Transverse colon (tissue), 4 donors: Measurements from ENCODE around the gene OLIG1. TPM values are rescaled to one million over a fixed set of nuclear protein-coding genes. Genes with fewer than 3 reads are reported as not detected.

ENCODE experiments used
- DNase-seq: peaks from one replicate; pipeline ENCODE4 v3.0.0-alpha.2; 2019
- H3K27ac ChIP-seq, 4 donors: fragments of 200-600 bp; sonication (generic); 2 replicates each; pipeline ENCODE4 v1.5.1; 2016 to 2018; ENCODE audit warnings: inconsistent platforms in 4 of 4
- H3K27me3 ChIP-seq: fragments of 200-600 bp; sonication (generic); 2 replicates; pipeline ENCODE4 v1.5.1; 2017; ENCODE audit warnings: inconsistent platforms
- H3K36me3 ChIP-seq, 4 donors: fragments of 200-600 bp; sonication (generic); 2 replicates each; pipeline ENCODE4 v1.5.1; 2017 to 2019; ENCODE audit warnings: inconsistent platforms in 4 of 4
- H3K4me1 ChIP-seq, 4 donors: fragments of 200-600 bp; sonication (generic); 2 replicates each; pipeline ENCODE4 v1.5.1; 2017 to 2020; ENCODE audit warnings: inconsistent platforms in 4 of 4
- H3K4me3 ChIP-seq, 4 donors: fragments of 200-600 bp; sonication (generic); 1 replicate in 1 of 4; 2 replicates in 3 of 4; pipeline versions ENCODE4 v1.5.1 to v1.6.1; 2017 to 2019; ENCODE audit warnings: inconsistent platforms in 4 of 4
- H3K9me3 ChIP-seq, 2 donors: fragments of 200-600 bp; sonication (generic); 2 replicates each; pipeline ENCODE4 v1.5.1; 2017 to 2019; ENCODE audit warnings: inconsistent platforms in 2 of 2
- CTCF ChIP-seq, 5 experiments: fragments of 200-600 bp in 3 of 5; fragments of 450-650 bp in 2 of 5; sonication (generic) in 3 of 5; IDR thresholded peaks; 1 replicate in 2 of 5; 2 replicates in 3 of 5; pipeline ENCODE4 v1.5.1; 2016 to 2017; ENCODE audit warnings: antibody characterized with exemption in 5 of 5, inconsistent platforms in 3 of 5, mild to moderate bottlenecking in 2 of 5, moderate library complexity in 1 of 5
- EP300 ChIP-seq: sonication (generic); formaldehyde crosslinking; IDR thresholded peaks from one replicate; pipeline ENCODE4 v1.6.1; 2017; ENCODE audit warnings: antibody characterized with exemption, low read depth
- POLR2A ChIP-seq: fragments of 450-650 bp; IDR thresholded peaks from one replicate; pipeline ENCODE4 v1.6.1; 2016; ENCODE audit warnings: antibody characterized with exemption, mild to moderate bottlenecking, moderate library complexity
- POLR2AphosphoS5 ChIP-seq, 3 donors: sonication (generic); formaldehyde crosslinking; IDR thresholded peaks; one replicate each; pipeline ENCODE4 v1.6.1; 2016; ENCODE audit warnings: antibody characterized with exemption in 3 of 3
- WGBS, 2 donors: methylation state at CpG; one replicate each; pipeline ENCODE4 v1.1.5; 2018; ENCODE audit warnings: low coverage in 1 of 2; 5-methylcytosine and 5-hydroxymethylcytosine counted together
- in situ Hi-C, 4 donors: fragments of 200-750 bp; cut with MboI; loops; one replicate each; pipeline versions ENCODE4 v1.15.0 to v1.15.1; 2017; ENCODE audit warnings: low sequenced_read_pairs in 3 of 4, low pct_ligation_motif_present in 1 of 4, low pct_unique_long_range_greater_than_20kb in 1 of 4
- intact Hi-C: fragments of 100-400 bp; cut with DNase I; formaldehyde crosslinking; loops from one replicate; pipeline ENCODE4 v1.15.1; 2023; ENCODE audit warnings: low total_unique reads
- total RNA-seq, 4 donors: library from RNA; depleted of rRNA; stranded (reverse); fragments of >200 nt; gene quantifications; one replicate each; pipeline ENCODE4 v1.1.0, GENCODE V29; 2016

Gene OLIG1
- total RNA-seq, 4 donors from 2014 or later: not detected

GRCh38 chr21:33029975-33030461, 39.9 kb upstream of the OLIG1 start:
- Histone ChIP-seq H3K4me1 (peaks cover 0 to 35% (median 12%) of the 10 kb centered on the region in 4 donors), H3K4me3 (no peak overlapping the region), H3K27me3 (peaks cover 100% of the 10 kb centered on the region), H3K27ac (no peak overlapping the region), H3K9me3 (no peaks in the 10 kb centered on the region), H3K36me3 (no peaks in the 10 kb centered on the region)
- DNase-seq: no peak
- WGBS, 2 donors: 52 to 54% methylated on average over 2 to 7 of the region's 10 CpGs
- TF ChIP-seq EP300: no peak
- TF ChIP-seq POLR2AphosphoS5 (IDR thresholded peaks at IDR 0.05): no peak
- TF ChIP-seq CTCF (IDR thresholded peaks at IDR 0.05): no peak
- no peak for TF ChIP-seq POLR2A
- intact Hi-C loops: no loop called here
- in situ Hi-C loops: no loop called here

GRCh38 chr21:33030633-33031032, 39.3 kb upstream of the OLIG1 start:
- TF ChIP-seq EP300: no peak
- no peak for TF ChIP-seq CTCF (IDR thresholded peaks at IDR 0.05)
- in situ Hi-C loops (no loop called here), intact Hi-C loops (no loop called here)
- Histone ChIP-seq H3K27ac (no peak overlapping the region), H3K27me3 (peaks cover 99% of the 10 kb centered on the region), H3K4me3 (no peak overlapping the region), H3K36me3 (no peaks in the 10 kb centered on the region), H3K4me1 (peaks cover 0 to 31% (median 12%) of the 10 kb centered on the region in 4 donors), H3K9me3 (no peaks in the 10 kb centered on the region)
- WGBS, 2 donors: 54% methylated on average over 5 of the region's 6 CpGs; no CpG with 5 or more reads in 1 of the 2 donors
- no peak for DNase-seq

DNA sequence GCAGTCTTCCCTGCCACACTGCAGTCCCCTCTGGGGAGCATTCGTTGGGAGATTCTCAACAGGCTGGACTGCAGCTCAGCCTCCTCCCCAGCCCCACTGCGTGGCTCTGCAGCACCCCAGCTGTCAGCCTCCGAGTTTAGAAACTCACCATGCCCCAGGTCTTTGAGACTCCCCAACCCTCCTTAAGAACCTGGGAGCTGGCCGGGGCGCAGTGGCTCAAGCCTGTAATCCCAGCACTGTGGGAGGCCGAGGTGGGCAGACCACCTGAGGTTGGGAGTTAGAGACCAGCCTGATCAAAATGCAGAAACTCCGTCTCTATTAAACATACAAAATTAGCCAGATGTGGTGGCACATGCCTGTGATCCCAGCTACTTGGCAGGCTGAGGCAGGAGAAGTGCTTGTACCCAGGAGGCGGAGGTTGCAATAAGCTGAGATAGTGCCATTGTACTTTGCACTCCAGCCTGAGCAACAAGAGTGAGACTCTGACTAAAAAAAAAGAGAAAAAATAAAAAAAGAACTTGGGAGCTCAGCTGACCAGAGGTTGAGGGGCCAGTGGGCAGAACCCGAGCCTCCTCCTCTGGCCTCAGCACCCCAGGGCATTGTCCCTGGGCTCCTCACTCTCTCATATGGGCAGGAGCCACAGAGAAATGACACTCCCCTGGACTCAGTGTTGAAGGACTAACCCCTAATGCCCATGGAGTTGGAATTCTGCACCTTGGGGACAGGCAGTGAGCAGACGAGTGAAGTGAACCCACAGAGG, 38.6 kb upstream of the OLIG1 start:
- no peaks in the 10 kb centered on the region for H3K36me3 ChIP-seq
- intact Hi-C loops: no loop called here
- TF ChIP-seq EP300: no peak
- no peak for TF ChIP-seq POLR2A
- TF ChIP-seq POLR2AphosphoS5 (IDR thresholded peaks at IDR 0.05): no peak
- no peak for TF ChIP-seq CTCF (IDR thresholded peaks at IDR 0.05)
- in situ Hi-C loops: no loop called here
- H3K4me1 ChIP-seq: peaks cover 0 to 24% (median 12%) of the 10 kb centered on the region in 4 donors
- DNase-seq: no peak
- H3K4me3 ChIP-seq: no peak overlapping the region
- no peak overlapping the region for H3K27ac ChIP-seq
- no peaks in the 10 kb centered on the region for H3K9me3 ChIP-seq
- 40 to 46% methylated on average over 2 to 10 of the region's 10 CpGs for WGBS, 2 donors
- H3K27me3 ChIP-seq: peaks cover 93% of the 10 kb centered on the region

DNA sequence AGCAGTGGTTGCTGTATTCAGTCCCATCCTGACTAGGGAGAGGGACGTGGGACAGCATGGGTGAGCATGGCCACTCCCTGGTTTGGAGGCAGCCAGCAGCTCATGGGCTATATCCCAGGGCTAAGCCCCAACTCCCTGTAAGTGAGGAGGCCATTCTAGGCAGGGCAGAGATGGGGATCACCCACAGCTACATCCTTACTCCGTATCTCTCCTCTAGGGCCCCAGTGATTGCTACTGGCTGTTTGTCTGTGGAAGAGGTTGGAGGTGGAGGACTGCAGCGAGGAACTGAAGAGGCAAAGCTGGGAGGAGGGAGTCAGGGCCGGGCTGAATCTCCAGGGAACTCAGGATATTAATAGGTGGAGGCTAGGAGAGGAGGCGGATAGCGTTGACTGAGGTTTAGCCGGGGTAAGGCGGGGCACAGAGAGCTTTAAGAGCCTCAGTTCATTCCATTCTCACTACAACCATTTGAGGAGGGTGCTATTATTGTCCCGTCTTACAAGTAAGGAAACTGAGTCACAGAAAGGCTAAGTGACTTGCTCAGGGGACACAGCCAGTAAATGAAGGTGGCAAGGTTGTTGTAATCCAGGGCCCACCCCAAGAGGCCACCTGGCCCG, 37.4 kb upstream of the OLIG1 start:
- no peak for DNase-seq
- no peak overlapping the region for H3K4me3 ChIP-seq
- intact Hi-C loops: no loop called here
- 37% methylated on average over 10 of the region's 10 CpGs; no CpG with 5 or more reads in 1 of the 2 donors for WGBS, 2 donors
- no peak overlapping the region for H3K27ac ChIP-seq
- H3K36me3 ChIP-seq: no peaks in the 10 kb centered on the region
- H3K9me3 ChIP-seq: no peaks in the 10 kb centered on the region
- H3K4me1 ChIP-seq: peaks cover 0 to 15% (median 12%) of the 10 kb centered on the region in 4 donors
- peaks cover 86% of the 10 kb centered on the region for H3K27me3 ChIP-seq
- TF ChIP-seq EP300 (no peak), POLR2AphosphoS5 (IDR thresholded peaks at IDR 0.05) (no peak), CTCF (IDR thresholded peaks at IDR 0.05) (no peak)
- in situ Hi-C loops: no loop called here
